VCaP (cell line): ENCODE data around the gene THBS1.

Source experiments
- H3K27ac ChIP-seq: fragments of 450-650 bp; 2 replicates; pipeline ENCODE4 v1.5.1; 2017
- TF ChIP-seq, protein P1 (sequence below): fragments of 450-650 bp; conservative IDR thresholded peaks from 2 replicates; pipeline ENCODE4 v1.5.1; 2017; ENCODE audit warnings: mild to moderate bottlenecking, moderate library complexity

THBS1 gene

DNA sequence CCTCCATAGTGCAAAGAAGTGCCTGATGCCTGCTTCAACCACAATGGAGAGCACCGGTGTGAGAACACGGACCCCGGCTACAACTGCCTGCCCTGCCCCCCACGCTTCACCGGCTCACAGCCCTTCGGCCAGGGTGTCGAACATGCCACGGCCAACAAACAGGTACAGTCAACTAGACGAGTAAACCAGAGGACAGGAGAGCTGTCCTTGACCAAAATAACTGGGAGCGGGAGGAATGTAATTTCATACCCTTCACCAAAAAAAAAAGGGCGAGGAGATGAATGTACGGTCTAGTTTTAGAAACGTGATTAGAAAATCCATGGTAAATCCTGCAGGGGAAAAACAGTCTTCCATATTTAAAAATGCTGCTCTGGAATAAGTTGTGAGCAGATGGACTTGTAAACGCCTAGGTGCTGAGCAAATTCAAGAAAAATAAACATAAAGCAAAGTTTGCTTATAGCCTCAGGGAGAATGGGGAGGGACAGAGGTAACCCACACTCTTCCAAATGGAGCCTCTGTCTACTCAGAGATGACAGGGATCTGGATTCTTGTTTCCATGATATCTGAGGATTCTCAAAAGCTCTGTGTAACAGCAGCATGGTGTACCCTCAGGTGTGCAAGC lies 8.4 kb downstream of the THBS1 start:
- peak overlapping the region; percentile 94 for H3K27ac ChIP-seq
- TF ChIP-seq, protein P1, sequence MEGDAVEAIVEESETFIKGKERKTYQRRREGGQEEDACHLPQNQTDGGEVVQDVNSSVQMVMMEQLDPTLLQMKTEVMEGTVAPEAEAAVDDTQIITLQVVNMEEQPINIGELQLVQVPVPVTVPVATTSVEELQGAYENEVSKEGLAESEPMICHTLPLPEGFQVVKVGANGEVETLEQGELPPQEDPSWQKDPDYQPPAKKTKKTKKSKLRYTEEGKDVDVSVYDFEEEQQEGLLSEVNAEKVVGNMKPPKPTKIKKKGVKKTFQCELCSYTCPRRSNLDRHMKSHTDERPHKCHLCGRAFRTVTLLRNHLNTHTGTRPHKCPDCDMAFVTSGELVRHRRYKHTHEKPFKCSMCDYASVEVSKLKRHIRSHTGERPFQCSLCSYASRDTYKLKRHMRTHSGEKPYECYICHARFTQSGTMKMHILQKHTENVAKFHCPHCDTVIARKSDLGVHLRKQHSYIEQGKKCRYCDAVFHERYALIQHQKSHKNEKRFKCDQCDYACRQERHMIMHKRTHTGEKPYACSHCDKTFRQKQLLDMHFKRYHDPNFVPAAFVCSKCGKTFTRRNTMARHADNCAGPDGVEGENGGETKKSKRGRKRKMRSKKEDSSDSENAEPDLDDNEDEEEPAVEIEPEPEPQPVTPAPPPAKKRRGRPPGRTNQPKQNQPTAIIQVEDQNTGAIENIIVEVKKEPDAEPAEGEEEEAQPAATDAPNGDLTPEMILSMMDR: no peak

- peak overlapping the region; percentile 94 for H3K27ac ChIP-seq
- TF ChIP-seq, protein P1: no peak
Measured at GRCh38 chr15:39589815-39590644, 9.2 kb downstream of the THBS1 start.

GRCh38 chr15:39591141-39591895 lies 10.4 kb downstream of the THBS1 start:
- peak overlapping the region; percentile 94; the same call in 1 of the 2 replicates for H3K27ac ChIP-seq
- TF ChIP-seq, protein P1: no peak

- TF ChIP-seq, protein P1: no peak
- peak overlapping the region; percentile 94; the same call in 1 of the 2 replicates for H3K27ac ChIP-seq
Measured at GRCh38 chr15:39591896-39592315, 11.0 kb downstream of the THBS1 start.

DNA sequence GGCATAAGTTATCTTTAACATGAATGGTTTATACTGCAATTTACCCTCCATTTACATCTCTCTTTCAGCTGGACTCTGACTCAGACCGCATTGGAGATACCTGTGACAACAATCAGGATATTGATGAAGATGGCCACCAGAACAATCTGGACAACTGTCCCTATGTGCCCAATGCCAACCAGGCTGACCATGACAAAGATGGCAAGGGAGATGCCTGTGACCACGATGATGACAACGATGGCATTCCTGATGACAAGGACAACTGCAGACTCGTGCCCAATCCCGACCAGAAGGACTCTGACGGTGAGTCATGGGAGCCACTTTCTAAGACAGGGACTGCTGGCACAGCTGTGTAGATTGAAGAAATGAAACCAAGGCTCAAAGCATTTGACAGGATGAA lies 11.6 kb downstream of the THBS1 start:
- TF ChIP-seq, protein P1: no peak
- peak overlapping the region; percentile 65; the same call in 1 of the 2 replicates for H3K27ac ChIP-seq

DNA sequence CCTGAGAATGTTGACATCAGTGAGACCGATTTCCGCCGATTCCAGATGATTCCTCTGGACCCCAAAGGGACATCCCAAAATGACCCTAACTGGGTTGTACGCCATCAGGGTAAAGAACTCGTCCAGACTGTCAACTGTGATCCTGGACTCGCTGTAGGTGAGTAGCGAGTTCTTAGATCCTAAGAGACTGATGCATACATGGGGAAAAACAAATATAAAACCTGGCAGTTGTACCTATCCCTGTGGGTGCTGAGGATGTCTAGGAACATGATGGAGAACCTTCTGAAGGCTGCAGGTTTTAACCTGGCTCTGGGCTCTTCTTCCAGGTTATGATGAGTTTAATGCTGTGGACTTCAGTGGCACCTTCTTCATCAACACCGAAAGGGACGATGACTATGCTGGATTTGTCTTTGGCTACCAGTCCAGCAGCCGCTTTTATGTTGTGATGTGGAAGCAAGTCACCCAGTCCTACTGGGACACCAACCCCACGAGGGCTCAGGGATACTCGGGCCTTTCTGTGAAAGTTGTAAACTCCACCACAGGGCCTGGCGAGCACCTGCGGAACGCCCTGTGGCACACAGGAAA lies 12.3 kb downstream of the THBS1 start:
- peak overlapping the region; percentile 65 for H3K27ac ChIP-seq
- TF ChIP-seq, protein P1: no peak
